Measurements from ENCODE around the gene TENM3.

Gene TENM3

DNA sequence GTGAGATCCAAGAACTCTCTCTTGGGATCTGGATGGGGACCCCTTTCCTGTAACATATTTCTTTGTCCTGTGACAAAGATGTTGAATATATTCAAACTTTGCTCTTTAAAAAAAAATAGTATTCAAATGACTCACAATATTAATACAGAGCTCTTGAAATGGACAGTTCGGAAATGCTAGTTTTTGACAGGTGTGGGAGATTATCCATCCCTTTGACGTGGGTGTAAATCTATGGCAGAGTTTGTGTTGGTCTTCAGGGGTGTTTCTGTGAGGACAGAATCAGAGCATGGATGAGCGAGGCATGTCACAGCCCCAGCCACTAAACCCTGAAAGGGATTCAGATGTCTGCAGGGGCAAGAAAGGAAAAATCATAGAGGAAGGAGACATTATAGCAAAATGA lies 25.8 kb downstream of the TENM3 start:
- Histone ChIP-seq H3K4me3 (ENCODE audit: low read depth, low read length) (no peak overlapping the region), H3K4me1 (ENCODE audit: control insufficient read depth, insufficient read depth, low read length, unreplicated experiment) (no peaks in the 10 kb centered on the region), H3K27ac (ENCODE audit: low read depth, low read length) (no peak overlapping the region)

DNA sequence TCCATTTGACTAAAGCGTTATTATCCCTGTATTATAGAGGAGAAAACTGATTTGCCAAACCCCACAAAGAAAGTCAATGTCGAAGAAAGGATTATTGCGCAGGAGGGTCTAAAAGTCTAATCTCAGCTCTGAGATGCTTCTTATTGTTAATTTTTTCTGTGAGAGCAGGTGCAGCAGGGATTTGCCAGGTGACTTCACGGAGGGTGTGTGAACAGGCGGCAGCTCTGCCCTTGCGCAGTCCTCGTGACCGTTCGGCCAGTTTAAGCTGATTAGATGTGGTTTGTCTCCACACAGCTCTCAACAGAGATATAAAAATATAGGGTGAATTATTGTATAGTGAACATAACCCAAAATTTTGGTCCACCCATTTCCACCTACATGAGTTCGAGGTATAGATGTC lies 28.5 kb downstream of the TENM3 start:
- Histone ChIP-seq H3K4me3 (ENCODE audit: low read depth, low read length) (no peak overlapping the region), H2AFZ (ENCODE audit: low read length, unreplicated experiment) (no peak overlapping the region), H3K27me3 (ENCODE audit: insufficient read depth, low read length) (no peaks in the 10 kb centered on the region), H3K27ac (ENCODE audit: low read depth, low read length) (no peak overlapping the region), H3K36me3 (ENCODE audit: insufficient read depth, low read length) (peaks cover 6% of the 10 kb centered on the region), H3K4me1 (ENCODE audit: control insufficient read depth, insufficient read depth, low read length, unreplicated experiment) (peaks cover 3% of the 10 kb centered on the region), H3K79me2 (ENCODE audit: control insufficient read depth, insufficient read depth, low read length, unreplicated experiment) (no peaks in the 10 kb centered on the region)

More for the DNA sequence above, 25.8 kb downstream of the TENM3 start:
- peaks cover 6% of the 10 kb centered on the region for H3K36me3 ChIP-seq (ENCODE audit: insufficient read depth, low read length)
- no peaks in the 10 kb centered on the region for H3K79me2 ChIP-seq (ENCODE audit: control insufficient read depth, insufficient read depth, low read length, unreplicated experiment)
- H2AFZ ChIP-seq (ENCODE audit: low read length, unreplicated experiment), result no peak overlapping the region
- H3K27me3 ChIP-seq (ENCODE audit: insufficient read depth, low read length), result no peaks in the 10 kb centered on the region

DNA sequence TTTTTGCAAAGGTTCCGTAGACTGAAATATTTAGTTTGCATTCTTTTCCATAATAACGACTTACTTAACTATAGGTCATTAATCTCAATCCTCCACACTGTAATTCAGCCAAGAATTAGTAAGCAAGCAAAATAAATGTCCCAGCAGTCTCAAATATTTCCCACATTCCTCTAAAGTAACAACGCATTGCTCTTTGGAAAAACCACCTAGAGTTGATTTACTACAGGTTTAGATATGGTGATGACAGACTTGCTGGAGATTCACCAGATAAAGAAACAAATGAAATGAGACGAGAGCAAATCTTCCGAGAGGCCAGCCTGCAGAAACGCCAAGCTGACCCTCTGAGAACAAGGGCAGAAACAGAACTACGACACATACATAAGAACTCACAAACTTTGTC lies 28.9 kb downstream of the TENM3 start:
- Histone ChIP-seq H3K4me1 (ENCODE audit: control insufficient read depth, insufficient read depth, low read length, unreplicated experiment) (peaks cover 7% of the 10 kb centered on the region), H2AFZ (ENCODE audit: low read length, unreplicated experiment) (no peak overlapping the region), H3K36me3 (ENCODE audit: insufficient read depth, low read length) (peaks cover 6% of the 10 kb centered on the region), H3K27ac (ENCODE audit: low read depth, low read length) (no peak overlapping the region), H3K27me3 (ENCODE audit: insufficient read depth, low read length) (no peaks in the 10 kb centered on the region), H3K79me2 (ENCODE audit: control insufficient read depth, insufficient read depth, low read length, unreplicated experiment) (no peaks in the 10 kb centered on the region), H3K4me3 (ENCODE audit: low read depth, low read length) (no peak overlapping the region)

DNA sequence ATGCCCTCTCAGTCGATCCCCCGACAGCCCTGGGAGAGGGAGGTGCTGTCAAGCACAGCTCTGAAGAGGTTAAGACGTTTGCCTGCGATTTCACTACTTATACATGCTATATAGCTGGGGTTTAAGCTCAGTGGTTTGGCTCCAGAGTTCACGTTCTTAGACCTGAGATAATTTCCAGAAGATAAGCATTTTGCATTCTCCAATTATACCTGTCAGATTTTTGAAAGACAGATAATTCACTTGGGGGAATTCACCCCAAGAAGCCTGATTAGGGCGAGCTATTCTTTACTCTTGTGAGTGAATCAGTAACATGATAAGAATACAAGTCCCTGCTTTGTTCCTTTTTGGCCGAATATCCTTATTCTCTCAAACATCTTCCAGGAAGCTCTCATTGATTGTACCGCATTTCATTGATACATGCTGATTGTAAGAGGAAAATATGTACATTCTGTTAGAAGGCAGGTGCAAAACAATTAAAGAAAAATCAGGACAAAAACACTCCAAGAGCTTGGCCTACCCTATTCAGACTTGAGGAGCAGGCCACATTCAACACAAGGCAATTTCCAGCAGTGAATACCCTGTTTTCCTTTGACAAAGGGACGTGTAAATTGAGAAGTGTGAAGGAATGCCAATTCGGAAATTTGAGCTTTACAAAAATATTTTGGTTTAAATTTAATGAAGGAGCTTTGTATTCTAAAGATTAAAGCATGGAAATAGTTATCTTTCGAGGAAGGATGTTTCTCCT lies 30.2 kb downstream of the TENM3 start:
- Histone ChIP-seq H3K36me3 (ENCODE audit: insufficient read depth, low read length) (peaks cover 6% of the 10 kb centered on the region), H3K27ac (ENCODE audit: low read depth, low read length) (no peak overlapping the region), H2AFZ (ENCODE audit: low read length, unreplicated experiment) (no peak overlapping the region), H3K79me2 (ENCODE audit: control insufficient read depth, insufficient read depth, low read length, unreplicated experiment) (no peaks in the 10 kb centered on the region), H3K27me3 (ENCODE audit: insufficient read depth, low read length) (no peaks in the 10 kb centered on the region), H3K4me3 (ENCODE audit: low read depth, low read length) (no peak overlapping the region), H3K4me1 (ENCODE audit: control insufficient read depth, insufficient read depth, low read length, unreplicated experiment) (peaks cover 13% of the 10 kb centered on the region)

DNA sequence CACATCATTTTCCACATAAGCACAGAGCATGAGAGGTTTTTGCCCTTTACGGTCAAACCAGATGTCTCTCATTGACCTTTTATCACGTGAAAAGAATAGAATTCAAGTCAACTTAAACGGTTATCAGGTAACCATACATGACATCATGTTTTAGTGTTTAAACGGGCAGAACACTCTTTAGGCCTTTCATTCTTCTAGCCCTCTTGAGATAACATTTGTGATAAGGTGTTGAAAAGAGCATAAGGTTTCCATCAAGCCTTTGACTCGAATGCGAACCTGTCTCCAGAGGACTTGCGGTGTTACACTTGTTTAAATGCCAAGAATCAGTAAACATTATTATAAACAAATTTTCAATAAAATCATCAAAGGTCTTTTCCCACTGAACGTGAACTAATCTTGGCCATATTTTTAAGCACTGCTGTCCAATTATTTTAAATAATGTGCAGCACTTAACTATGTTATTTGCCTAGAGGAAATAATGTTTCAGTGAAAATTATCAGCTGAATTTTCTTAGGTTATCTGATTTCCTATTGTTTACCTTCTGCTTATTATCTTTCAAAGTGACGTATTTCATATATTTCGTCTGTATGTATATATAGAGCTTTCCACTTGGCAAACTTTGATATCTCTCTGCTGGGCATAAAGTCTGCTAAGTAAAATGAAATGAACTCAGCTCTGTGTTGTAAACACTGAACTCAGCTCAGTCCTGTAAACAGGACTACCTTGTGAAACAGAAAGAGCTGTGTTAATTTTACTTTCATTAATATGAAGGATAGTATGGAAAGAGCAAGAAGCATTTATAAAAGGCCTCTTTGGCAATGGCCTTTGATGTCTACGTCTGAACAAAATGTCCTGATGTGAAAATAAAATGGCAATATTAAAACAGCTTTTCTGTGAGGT lies 33.3 kb downstream of the TENM3 start:
- Histone ChIP-seq H3K79me2 (ENCODE audit: control insufficient read depth, insufficient read depth, low read length, unreplicated experiment) (no peaks in the 10 kb centered on the region), H3K4me3 (ENCODE audit: low read depth, low read length) (no peak overlapping the region), H3K27ac (ENCODE audit: low read depth, low read length) (no peak overlapping the region), H2AFZ (ENCODE audit: low read length, unreplicated experiment) (no peak overlapping the region), H3K27me3 (ENCODE audit: insufficient read depth, low read length) (no peaks in the 10 kb centered on the region), H3K4me1 (ENCODE audit: control insufficient read depth, insufficient read depth, low read length, unreplicated experiment) (peaks cover 27% of the 10 kb centered on the region), H3K36me3 (ENCODE audit: insufficient read depth, low read length) (peaks cover 6% of the 10 kb centered on the region)

DNA sequence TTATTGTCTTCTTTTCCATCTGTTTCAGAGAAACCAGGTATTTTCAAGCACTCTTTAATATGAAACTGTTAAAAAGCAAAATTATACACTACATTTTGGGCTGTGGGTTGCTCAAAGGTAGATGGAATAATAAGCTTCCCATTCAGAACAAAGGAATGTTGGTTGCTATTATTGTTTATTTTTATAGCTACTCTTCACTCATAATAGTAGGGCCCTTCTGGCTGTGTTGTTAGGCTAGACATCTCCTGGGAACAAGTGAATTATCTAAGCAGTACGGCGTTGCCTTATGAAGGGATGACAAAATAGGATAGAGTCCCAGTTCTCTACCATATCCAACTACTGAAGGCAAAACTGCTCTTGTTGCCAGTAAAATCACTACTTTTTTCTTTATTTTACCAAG lies 34.2 kb downstream of the TENM3 start:
- Histone ChIP-seq H3K4me1 (ENCODE audit: control insufficient read depth, insufficient read depth, low read length, unreplicated experiment) (peaks cover 27% of the 10 kb centered on the region), H3K4me3 (ENCODE audit: low read depth, low read length) (no peak overlapping the region; the same call in 1 of the 2 replicates), H2AFZ (ENCODE audit: low read length, unreplicated experiment) (no peak overlapping the region), H3K79me2 (ENCODE audit: control insufficient read depth, insufficient read depth, low read length, unreplicated experiment) (no peaks in the 10 kb centered on the region), H3K27me3 (ENCODE audit: insufficient read depth, low read length) (no peaks in the 10 kb centered on the region), H3K27ac (ENCODE audit: low read depth, low read length) (no peak overlapping the region), H3K36me3 (ENCODE audit: insufficient read depth, low read length) (no peaks in the 10 kb centered on the region)

DNA sequence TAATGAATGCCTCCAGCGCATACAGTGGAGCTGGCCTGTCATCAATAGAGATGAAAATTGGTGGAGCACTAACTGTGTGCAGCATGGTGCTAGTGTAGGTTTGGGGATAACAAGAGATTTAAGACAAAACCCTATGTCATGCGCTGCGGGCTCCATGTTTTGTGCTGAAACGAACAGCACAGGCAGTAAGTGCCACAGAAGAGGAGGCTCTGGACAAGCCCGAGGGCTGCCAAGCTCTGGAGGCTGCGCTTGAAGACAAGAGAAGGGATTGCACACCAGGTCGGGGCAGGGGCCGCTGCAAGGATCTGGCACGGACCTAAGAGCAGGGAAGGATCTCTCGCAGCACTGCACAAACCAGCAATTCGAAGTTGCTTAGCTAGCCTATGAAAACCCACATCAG lies 35.5 kb downstream of the TENM3 start:
- Histone ChIP-seq H3K27me3 (ENCODE audit: insufficient read depth, low read length) (no peaks in the 10 kb centered on the region), H3K79me2 (ENCODE audit: control insufficient read depth, insufficient read depth, low read length, unreplicated experiment) (no peaks in the 10 kb centered on the region), H2AFZ (ENCODE audit: low read length, unreplicated experiment) (no peak overlapping the region), H3K27ac (ENCODE audit: low read depth, low read length) (no peak overlapping the region), H3K4me3 (ENCODE audit: low read depth, low read length) (no peak overlapping the region), H3K36me3 (ENCODE audit: insufficient read depth, low read length) (no peaks in the 10 kb centered on the region), H3K4me1 (ENCODE audit: control insufficient read depth, insufficient read depth, low read length, unreplicated experiment) (peaks cover 27% of the 10 kb centered on the region)

DNA sequence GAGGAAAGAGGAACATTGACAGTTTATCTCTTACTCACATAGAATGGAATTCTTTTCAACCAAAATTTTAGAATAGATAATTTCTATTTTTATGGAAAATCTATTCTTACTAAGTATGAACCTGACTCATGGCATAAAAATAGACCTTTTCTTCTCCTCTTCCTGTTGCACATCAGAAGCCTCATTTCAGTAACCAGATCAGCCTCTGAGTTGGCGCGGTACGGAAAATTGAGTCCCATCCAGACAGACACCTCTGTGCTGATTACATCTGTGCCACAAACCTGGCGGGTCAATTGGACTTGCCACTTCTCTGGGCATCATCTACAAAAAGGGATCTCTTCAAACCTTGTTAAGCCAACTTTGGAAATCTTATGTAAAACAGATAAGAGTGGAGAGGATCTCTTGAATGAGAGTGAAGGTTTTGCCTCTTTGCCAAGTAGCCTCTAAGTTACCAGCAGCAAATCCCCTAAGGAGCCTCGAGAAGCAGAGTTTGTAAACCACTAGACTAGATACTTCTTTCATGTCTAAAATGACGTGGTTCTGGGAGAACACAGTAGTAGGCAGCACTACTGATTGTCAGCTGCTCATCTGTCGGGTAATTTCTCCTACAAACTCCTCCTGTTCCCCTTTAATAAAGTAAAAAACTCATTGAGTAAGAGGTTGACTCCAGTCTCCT lies 37.4 kb downstream of the TENM3 start:
- H3K4me3 ChIP-seq (ENCODE audit: low read depth, low read length), result peak overlapping the region; percentile 23; the same call in 1 of the 2 replicates
- no peaks in the 10 kb centered on the region for H3K36me3 ChIP-seq (ENCODE audit: insufficient read depth, low read length)
- H3K4me1 ChIP-seq (ENCODE audit: control insufficient read depth, insufficient read depth, low read length, unreplicated experiment), result peaks cover 27% of the 10 kb centered on the region
- H2AFZ ChIP-seq (ENCODE audit: low read length, unreplicated experiment), result peak overlapping the region; percentile 42
- H3K79me2 ChIP-seq (ENCODE audit: control insufficient read depth, insufficient read depth, low read length, unreplicated experiment), result no peaks in the 10 kb centered on the region
- no peaks in the 10 kb centered on the region for H3K27me3 ChIP-seq (ENCODE audit: insufficient read depth, low read length)
- H3K27ac ChIP-seq (ENCODE audit: low read depth, low read length), result peak overlapping the region; percentile 63

DNA sequence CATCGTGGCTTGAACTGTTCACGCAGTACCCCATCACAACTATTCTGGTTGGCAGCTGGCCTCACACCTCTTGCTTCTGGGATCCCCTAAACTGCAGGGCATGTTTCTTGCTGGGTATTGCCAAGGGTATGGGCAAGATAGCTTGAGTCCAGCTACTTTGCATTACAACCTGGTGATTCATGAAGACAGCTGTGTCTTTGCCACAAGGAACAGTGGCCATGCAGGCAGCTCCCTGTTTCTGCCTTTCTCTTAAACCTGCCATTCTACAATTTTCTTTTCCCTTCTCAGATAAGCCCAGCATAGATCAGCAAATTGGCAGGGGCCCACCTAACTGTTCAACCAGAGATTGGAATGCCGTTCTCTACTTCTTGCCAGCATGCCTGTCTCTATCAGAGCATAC lies 42.8 kb downstream of the TENM3 start:
- Histone ChIP-seq H2AFZ (ENCODE audit: low read length, unreplicated experiment) (no peak overlapping the region), H3K4me1 (ENCODE audit: control insufficient read depth, insufficient read depth, low read length, unreplicated experiment) (peaks cover 3% of the 10 kb centered on the region), H3K79me2 (ENCODE audit: control insufficient read depth, insufficient read depth, low read length, unreplicated experiment) (no peaks in the 10 kb centered on the region), H3K4me3 (ENCODE audit: low read depth, low read length) (no peak overlapping the region), H3K27me3 (ENCODE audit: insufficient read depth, low read length) (no peaks in the 10 kb centered on the region), H3K27ac (ENCODE audit: low read depth, low read length) (no peak overlapping the region), H3K36me3 (ENCODE audit: insufficient read depth, low read length) (no peaks in the 10 kb centered on the region)

DNA sequence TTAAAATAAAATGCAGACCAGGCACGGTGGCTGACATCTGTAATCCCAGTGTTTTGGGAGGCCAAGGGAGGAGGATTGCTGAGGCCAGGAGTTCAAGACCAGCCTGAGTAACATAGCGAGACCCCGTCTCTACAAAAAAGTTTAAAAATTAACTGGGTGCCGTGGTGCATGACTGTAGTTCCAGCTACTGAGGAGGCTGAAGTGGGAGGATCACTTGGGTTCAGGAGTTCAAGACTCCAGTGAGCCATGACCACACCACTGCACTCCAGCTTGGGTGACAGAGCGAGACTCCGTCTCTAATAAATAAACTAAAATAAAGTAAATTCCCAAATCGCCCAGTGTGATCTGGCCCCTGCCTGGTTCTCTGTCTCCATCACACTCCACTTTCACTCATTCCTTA lies 43.7 kb downstream of the TENM3 start:
- Histone ChIP-seq H2AFZ (ENCODE audit: low read length, unreplicated experiment) (no peak overlapping the region), H3K4me1 (ENCODE audit: control insufficient read depth, insufficient read depth, low read length, unreplicated experiment) (no peaks in the 10 kb centered on the region), H3K27ac (ENCODE audit: low read depth, low read length) (no peak overlapping the region)

More for the DNA sequence above, 43.7 kb downstream of the TENM3 start:
- no peak overlapping the region for H3K4me3 ChIP-seq (ENCODE audit: low read depth, low read length)
- H3K36me3 ChIP-seq (ENCODE audit: insufficient read depth, low read length), result no peaks in the 10 kb centered on the region
- no peaks in the 10 kb centered on the region for H3K27me3 ChIP-seq (ENCODE audit: insufficient read depth, low read length)
- H3K79me2 ChIP-seq (ENCODE audit: control insufficient read depth, insufficient read depth, low read length, unreplicated experiment), result no peaks in the 10 kb centered on the region
